ENCODE results near the gene UCP1. TPM values are rescaled to one million over a fixed set of nuclear protein-coding genes. Genes with fewer than 3 reads are reported as not detected.

Gene UCP1
- total RNA-seq, 2 experiments from 2014 or later = not detected

DNA sequence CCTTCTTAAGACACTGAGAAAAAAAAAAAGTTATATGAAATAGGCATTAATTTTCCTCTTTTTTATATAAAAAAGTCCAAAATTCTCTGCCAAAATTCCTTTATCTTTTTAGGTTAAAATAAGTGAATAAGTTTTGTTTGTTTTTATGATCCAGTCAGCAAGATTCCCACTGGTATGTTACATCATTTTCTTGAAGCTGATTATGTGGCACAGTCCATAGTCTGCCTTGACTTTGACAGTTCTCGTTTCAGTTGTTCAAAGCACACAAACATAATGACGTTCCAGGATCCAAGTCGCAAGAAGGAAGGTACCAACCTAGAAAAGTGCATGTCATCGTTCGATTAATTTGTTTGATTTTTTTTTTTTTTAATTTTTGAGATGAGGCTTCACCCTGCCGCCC is 9.1 kb downstream of the UCP1 start:
- no peak for ATAC-seq (ENCODE audit: poor library complexity)
- Mint-ChIP-seq H3K36me3 (ENCODE audit: low read depth) (no peaks in the 10 kb centered on the region), H3K4me1 (ENCODE audit: low read depth) (peaks cover 22% of the 10 kb centered on the region), H3K4me3 (no peak overlapping the region), H3K27me3 (peaks cover 5% of the 10 kb centered on the region), H3K27ac (no peak overlapping the region), H3K9me3 (no peaks in the 10 kb centered on the region)
- no peaks in the 10 kb centered on the region for H3K36me3 ChIP-seq (ENCODE audit: insufficient read depth, low read length)
- CTCF ChIA-PET = no interaction called here
- intact Hi-C loops (cut with DNase I, micrococcal nuclease) = no loop called here
- H3K9me3 ChIP-seq (ENCODE audit: control insufficient read depth in 1 of 2, insufficient read depth in 1 of 2, low read length in 2 of 2) = no peaks in the 10 kb centered on the region
- peaks cover 2% of the 10 kb centered on the region in 2 experiments for H3K27me3 ChIP-seq (ENCODE audit: control insufficient read depth in 1 of 2, insufficient read depth in 2 of 2, low read length in 2 of 2)
- DNase-seq = no peak
- POLR2A ChIA-PET = no interaction called here
- H3K4me1 ChIP-seq (ENCODE audit: insufficient read depth, low read length) = peaks cover 6% of the 10 kb centered on the region
- H3K4me3 ChIP-seq (ENCODE audit: low read length) = no peak overlapping the region
- no peak overlapping the region for H3K27ac ChIP-seq (ENCODE audit: low read depth in 1 of 2, low read length in 2 of 2)
- TF ChIP-seq, protein P1, sequence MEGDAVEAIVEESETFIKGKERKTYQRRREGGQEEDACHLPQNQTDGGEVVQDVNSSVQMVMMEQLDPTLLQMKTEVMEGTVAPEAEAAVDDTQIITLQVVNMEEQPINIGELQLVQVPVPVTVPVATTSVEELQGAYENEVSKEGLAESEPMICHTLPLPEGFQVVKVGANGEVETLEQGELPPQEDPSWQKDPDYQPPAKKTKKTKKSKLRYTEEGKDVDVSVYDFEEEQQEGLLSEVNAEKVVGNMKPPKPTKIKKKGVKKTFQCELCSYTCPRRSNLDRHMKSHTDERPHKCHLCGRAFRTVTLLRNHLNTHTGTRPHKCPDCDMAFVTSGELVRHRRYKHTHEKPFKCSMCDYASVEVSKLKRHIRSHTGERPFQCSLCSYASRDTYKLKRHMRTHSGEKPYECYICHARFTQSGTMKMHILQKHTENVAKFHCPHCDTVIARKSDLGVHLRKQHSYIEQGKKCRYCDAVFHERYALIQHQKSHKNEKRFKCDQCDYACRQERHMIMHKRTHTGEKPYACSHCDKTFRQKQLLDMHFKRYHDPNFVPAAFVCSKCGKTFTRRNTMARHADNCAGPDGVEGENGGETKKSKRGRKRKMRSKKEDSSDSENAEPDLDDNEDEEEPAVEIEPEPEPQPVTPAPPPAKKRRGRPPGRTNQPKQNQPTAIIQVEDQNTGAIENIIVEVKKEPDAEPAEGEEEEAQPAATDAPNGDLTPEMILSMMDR (IDR thresholded peaks at IDR 0.05) = no peak

DNA sequence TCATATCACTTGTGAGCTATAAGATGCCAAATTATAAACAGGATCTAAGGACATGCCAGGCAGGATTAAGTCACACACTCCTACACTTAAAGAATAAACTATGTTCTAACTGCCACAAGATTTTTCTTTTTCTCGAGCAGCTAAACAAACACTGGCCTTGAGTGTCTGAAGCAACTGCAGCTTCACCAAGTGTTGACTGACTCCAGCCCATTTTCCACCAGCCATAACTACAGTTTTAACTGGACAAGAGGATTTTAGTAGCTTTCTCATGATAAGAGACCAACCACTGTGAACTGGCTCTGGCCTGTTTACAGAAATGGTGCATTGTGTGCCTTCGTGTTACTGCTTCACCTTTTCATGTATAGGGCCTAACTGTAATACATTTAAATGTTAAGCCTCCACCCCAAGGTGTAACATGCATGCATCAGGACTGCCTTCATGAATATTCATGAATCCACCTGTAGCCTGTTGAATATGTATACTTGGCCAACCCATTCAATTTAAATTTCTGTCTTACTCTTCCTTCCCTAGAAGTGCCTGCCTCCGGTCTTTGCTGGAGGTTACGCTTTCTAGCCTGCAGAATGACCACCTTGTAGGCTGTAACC is 10.8 kb downstream of the UCP1 start:
- Mint-ChIP-seq H3K27me3 (peaks cover under 1% of the 10 kb centered on the region), H3K27ac (no peak overlapping the region), H3K4me1 (ENCODE audit: low read depth) (peaks cover 22% of the 10 kb centered on the region), H3K9me3 (no peaks in the 10 kb centered on the region), H3K36me3 (ENCODE audit: low read depth) (peaks cover 2% of the 10 kb centered on the region), H3K4me3 (no peak overlapping the region)
- no peaks in the 10 kb centered on the region for H3K9me3 ChIP-seq (ENCODE audit: control insufficient read depth in 1 of 2, insufficient read depth in 1 of 2, low read length in 2 of 2)
- peaks cover 4% of the 10 kb centered on the region for H3K36me3 ChIP-seq (ENCODE audit: insufficient read depth, low read length)
- ChIA-PET POLR2A (no interaction called here), CTCF (no interaction called here)
- no peak overlapping the region for H3K27ac ChIP-seq (ENCODE audit: low read depth in 1 of 2, low read length in 2 of 2)
- H3K4me1 ChIP-seq (ENCODE audit: insufficient read depth, low read length) = peaks cover 6% of the 10 kb centered on the region
- TF ChIP-seq, protein P1 (IDR thresholded peaks at IDR 0.05) = no peak
- no peak overlapping the region for H3K4me3 ChIP-seq (ENCODE audit: low read length)
- no peak for DNase-seq
- H3K27me3 ChIP-seq (ENCODE audit: control insufficient read depth in 1 of 2, insufficient read depth in 2 of 2, low read length in 2 of 2) = no peaks in the 10 kb centered on the region
- ATAC-seq (ENCODE audit: poor library complexity) = no peak
- intact Hi-C loops (cut with DNase I, micrococcal nuclease) = no loop called here

DNA sequence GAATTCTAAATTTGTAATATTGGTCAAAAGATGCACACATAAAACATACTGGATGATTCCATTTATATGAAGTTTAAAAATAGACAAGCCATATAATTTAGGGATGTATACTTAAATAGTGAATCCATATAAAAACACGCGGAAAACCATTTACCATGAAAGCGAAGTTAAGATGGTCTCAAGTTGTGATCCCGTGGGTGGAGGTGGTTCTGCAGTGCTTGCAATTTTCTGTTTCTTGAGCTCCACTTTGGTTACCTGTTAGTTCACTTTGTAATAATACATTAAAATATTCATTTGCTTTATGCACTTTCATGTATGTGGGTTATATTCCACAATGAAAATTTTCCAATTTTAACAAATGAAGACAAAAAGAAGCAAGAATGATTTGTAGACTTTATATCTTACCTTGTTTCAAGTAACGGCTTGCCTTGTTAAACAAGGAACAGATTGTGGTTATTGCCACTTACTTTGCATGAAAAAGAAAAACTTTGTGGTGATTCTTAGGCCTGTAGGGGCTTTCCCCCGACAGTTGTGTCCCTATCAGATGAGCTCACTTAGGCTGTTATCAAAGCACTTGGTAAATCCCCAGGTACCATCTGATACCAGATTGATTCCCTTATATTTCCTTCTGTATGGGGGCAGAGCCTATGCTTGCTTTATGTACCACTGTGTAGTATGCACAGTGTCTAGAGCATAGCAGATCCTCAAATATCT is 12.2 kb downstream of the UCP1 start:
- no peak overlapping the region for H3K27ac Mint-ChIP-seq
- peaks cover 6% of the 10 kb centered on the region for H3K4me1 ChIP-seq (ENCODE audit: insufficient read depth, low read length)
- no peaks in the 10 kb centered on the region for H3K9me3 Mint-ChIP-seq
- ATAC-seq (ENCODE audit: poor library complexity) = peak; percentile 94
- H3K4me3 ChIP-seq (ENCODE audit: low read length) = no peak overlapping the region
- H3K27me3 Mint-ChIP-seq = no peaks in the 10 kb centered on the region
- H3K36me3 ChIP-seq (ENCODE audit: insufficient read depth, low read length) = peaks cover 5% of the 10 kb centered on the region
- peaks cover 13% of the 10 kb centered on the region for H3K36me3 Mint-ChIP-seq (ENCODE audit: low read depth)
- H3K4me3 Mint-ChIP-seq = no peak overlapping the region
- TF ChIP-seq, protein P1 (IDR thresholded peaks at IDR 0.05) = no peak
- POLR2A ChIA-PET = interaction anchor here (1.3 kb wide), 1 partner anchor 32 kb away, joined by 3 read pairs; no protein-coding TSS in a partner anchor
- H3K27ac ChIP-seq (ENCODE audit: low read depth in 1 of 2, low read length in 2 of 2) = no peak overlapping the region
- peaks cover 22% of the 10 kb centered on the region for H3K4me1 Mint-ChIP-seq (ENCODE audit: low read depth)
- intact Hi-C loops (cut with DNase I, micrococcal nuclease) = no loop called here
- no peaks in the 10 kb centered on the region for H3K27me3 ChIP-seq (ENCODE audit: control insufficient read depth in 1 of 2, insufficient read depth in 2 of 2, low read length in 2 of 2)
- CTCF ChIA-PET = no interaction called here
- peak in 3 of 14 experiments; percentile 38 to 68 (median 66) for DNase-seq
- H3K9me3 ChIP-seq (ENCODE audit: control insufficient read depth in 1 of 2, insufficient read depth in 1 of 2, low read length in 2 of 2) = no peaks in the 10 kb centered on the region

Measured in CD4-positive, alpha-beta T cell (primary cell).